CD4-positive, alpha-beta T cell treated with Interleukin-21 for 1 hour (primary cell): Measurements from ENCODE around the gene TPRX1.
"Not testable (repeated sequence)": the region's sequence is repeated elsewhere in the genome, so short reads cannot be mapped to it uniquely, and the experiment has no call there.

Source experiments
- DNase-seq: peaks from one replicate; pipeline ENCODE4 v3.0.0-alpha.2; 2020

Gene TPRX1

DNA sequence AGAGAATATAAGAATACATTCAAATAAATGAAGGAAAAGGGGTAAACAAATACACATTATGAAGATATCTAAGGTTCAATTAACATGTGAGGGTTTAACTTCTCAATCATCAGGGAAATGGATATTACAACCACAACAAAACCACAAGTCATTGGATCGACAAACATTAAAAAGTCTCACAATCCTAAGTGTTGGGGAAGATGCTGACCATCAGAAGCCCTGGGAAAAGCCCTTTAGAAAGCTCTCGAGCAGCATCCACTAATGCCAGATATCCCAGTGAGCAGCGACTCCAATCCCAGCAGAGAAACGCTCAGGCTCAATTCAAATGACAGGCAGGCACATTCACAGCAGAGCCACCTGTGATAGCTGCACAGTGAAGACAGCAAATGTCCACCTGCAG is 3.1 kb downstream of the TPRX1 start:
- no peak for DNase-seq

GRCh38 chr19:47798904-47799266 is 5.5 kb downstream of the TPRX1 start:
- no peak for DNase-seq

DNA sequence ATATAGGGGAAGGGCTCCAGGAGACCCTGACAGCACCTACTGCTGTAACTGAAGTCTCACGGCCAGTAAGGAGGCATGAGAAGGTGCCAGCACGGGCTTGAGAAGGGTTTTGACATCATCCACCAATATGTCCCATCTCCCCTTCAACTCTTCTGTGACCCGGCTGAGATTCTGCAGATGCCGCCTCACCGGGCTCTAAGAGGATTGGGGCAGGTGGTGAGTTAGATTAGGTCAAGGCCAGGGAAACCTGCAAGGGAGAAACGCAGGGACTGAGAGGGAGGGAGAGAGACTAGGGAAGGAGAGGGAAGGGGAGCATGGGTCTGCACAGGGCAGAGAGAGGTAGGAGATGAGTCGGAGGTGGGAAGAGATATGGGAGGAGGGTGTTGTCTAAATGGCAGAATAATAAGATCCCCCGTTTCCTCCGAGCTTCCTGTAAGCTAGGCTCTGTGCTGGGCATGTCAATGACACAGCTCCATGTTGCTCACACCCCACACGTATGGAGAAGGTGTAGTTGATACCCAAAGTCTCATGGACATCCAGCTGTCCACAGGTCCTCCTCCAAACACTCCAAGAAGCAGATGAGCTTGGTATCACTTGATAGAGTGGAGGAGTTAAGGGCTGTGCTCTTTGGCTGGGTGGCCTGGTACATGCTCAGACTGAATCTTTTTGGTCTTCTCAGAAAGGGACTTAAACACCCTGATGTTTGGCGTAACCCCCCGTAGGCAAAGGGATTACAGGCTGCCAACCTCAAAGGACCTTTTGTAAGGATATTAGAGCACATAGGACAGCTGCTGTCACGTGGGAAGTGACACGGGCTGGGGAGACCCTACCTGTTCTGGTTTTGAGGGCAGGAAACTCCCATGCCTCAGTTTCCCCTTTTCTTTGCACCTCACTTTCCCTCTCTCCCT is 6.1 kb downstream of the TPRX1 start:
- no peak for DNase-seq

DNA sequence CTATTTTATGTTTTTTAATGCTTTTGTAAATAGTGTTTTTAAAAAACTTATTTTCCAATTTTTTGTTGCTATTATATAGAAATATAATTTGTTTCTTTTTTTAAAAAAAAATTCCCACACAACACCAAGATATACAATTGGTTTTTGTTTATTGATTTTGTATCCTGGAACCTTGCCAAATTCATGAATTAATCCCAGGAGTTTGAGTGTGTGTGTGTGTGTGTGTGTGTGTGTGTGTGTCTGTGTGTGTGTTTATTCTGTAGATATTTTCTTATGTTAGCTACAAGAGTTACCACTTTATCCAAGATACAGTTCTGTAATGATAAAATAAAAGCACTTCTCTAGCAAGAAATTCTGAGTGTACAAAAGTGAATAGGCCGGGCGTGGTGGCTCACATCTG is 7.6 kb downstream of the TPRX1 start:
- DNase-seq, result no peak

DNA sequence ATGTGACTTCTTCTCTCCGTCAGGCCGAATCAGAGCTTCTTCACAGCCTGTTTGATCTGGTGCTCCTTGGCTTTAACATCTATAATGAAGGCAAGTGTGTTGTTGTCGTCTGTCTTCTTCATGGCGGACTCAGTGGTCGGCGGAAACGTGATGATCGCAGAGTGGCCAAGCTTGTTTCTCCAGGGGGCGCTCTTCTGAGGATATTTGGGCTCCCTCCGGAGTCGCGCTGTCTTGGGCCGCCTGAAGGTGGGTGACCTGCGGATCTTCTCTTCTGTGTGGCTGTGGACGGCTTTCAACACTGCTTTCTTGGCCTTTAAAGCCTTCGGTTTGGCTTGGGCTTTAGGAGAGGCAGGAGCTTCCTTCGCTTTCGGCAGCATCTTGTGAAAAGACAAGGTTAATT is 9.8 kb downstream of the TPRX1 start:
- no peak for DNase-seq

DNA sequence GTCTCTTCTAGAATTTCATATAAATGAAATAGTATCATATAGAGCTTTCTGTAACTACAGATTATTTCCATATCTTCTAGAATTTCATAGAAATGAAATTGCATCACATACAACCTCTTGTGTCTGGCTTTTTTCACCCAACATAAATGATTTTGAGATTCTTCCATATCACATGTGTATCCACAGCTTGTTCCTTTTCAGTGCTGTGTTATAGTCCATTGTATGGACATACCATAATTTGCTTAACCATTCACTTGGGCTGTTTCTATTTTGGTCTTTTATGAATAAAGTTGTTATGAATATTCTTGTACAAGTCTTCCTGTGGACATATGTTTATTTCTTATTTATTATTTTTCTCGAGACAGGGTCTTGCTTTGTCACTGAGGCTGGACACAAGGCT is 11.7 kb downstream of the TPRX1 start:
- no peak for DNase-seq

- DNase-seq, result peak; percentile 78
These were observed 13.9 kb downstream of the TPRX1 start for GRCh38 chr19:47790398-47790814.

GRCh38 chr19:47789811-47790210 is 14.5 kb downstream of the TPRX1 start:
- not testable (repeated sequence) for DNase-seq

- not testable (repeated sequence) for DNase-seq
These were observed 17.0 kb downstream of the TPRX1 start for GRCh38 chr19:47787307-47787706.

GRCh38 chr19:47786566-47786965 is 17.8 kb downstream of the TPRX1 start:
- no peak for DNase-seq

DNA sequence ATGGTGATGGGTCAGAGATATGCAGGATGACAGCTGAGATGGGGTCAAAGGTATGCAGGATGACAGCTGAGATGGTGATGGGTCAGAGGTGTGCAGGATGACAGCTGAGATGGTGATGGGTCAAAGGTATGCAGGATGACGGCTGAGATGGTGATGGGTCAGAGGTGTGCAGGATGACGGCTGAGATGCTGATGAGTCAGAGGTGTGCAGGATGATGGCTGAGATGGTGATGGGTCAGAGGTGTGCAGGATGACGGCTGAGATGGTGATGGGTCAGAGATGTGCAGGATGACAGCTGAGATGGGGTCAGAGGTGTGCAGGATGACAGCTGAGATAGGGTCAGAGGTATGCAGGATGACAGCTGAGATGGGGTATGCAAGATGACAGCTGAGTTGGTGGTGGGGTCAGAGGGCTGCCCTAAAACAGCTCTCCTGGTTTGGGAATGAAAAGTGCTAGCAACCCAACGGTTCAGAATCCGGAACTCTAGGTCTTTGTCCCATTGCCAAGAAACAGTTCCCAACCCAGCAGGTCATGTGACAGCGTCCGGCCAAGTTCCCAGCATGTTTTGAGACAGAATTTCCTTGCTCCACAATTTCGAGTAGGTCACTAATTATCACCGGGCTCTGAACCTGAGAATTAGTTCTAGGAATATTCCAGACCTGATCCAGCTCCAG is 22.6 kb downstream of the TPRX1 start:
- no peak for DNase-seq

GRCh38 chr19:47780215-47780551 is 24.2 kb downstream of the TPRX1 start:
- DNase-seq, result no peak

- no peak for DNase-seq
These were observed 24.7 kb downstream of the TPRX1 start for GRCh38 chr19:47779524-47780214.

- DNase-seq, result peak; percentile 22
These were observed 25.4 kb downstream of the TPRX1 start for GRCh38 chr19:47778954-47779351.

DNA sequence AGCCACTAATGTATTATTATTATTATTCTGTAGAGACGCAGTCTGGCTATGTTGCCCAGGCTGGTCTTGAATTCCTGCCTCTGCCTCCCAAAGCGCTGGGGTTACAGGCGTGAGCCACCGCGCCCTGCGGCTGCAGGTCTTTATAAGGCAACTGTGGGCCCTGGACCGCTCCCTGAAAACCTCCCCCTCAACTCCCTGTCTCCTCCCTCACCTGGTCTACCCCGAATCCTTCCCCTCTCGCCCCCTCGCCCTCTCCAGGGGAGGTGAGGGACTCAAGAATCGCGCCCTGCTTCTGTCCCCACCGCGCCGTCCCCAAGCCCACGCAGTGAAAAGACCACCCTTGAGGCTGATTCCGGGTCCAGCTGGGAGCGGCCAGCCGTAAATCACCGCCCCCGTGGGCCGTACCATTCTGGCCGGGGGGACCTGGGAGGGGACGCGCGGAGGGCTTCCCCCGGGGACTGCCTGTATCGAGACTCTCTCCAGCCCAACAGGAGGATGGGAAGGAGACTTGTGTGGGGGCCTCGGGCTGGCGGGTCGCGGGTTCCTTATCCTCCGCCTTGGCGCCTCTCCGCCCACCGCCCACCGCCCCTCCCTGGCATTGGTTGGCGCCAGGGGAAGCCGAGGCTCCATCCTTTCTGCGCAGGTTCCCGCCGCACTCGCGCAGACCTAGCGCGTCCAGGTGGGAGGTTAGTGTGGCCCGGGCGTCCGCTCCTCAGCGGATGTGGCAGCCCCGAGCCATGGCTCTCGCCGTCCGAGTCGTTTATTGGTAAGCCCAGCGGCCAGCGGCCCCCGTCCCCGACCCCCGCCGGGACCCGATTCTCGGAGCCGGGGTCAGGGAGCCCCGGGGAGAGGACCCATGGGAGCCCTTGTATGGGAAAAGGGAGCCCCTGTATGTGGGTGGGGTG is 26.1 kb downstream of the TPRX1 start, which contains the start of gene SELENOW:
TSS of gene SELENOW (plus strand) at position 655 of the 905 bp plus-strand sequence. CDS start at position 738, 83 bp downstream.
- DNase-seq, result peak; percentile 85

DNA sequence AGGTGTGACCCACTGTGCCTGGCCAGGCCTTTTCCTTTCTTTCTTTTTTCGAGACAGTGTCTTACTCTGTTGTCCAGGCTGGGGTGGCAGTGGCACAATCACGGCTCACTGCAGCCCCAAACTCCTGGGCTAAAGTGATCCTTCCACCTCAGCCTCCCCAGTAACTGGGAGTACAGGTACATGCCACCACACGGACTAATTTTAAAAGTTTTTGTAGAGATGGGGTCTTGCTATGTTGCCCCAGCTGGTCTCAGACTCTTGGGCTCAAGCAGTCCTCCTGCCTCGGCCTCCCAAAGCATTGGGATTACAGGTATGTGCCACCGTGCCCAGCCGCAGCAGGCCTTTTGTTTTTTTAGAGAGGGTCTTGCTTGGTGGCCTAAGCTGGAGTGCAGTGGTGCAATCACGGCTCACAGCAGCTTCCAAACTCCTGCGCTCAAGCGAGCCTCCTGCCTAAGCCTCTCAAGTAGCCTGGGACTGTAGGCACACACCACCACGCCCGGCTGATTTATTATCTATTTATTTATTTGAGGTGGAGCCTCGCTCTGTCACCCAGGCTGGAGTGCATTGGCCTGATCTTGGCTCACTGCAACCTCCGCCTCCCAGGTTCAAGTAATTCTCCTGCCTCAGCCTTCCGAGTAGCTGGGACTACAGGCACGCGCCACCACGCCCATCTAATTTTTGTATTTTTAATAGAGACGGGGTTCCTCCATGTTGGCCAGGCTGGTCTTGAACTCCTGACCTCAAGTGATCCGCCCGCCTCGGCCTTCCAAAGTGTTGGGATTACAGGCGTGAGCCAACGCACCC is 26.9 kb downstream of the TPRX1 start:
- DNase-seq, result not testable (repeated sequence)

- DNase-seq, result no peak
These were observed 27.8 kb downstream of the TPRX1 start for GRCh38 chr19:47776568-47776967.

DNA sequence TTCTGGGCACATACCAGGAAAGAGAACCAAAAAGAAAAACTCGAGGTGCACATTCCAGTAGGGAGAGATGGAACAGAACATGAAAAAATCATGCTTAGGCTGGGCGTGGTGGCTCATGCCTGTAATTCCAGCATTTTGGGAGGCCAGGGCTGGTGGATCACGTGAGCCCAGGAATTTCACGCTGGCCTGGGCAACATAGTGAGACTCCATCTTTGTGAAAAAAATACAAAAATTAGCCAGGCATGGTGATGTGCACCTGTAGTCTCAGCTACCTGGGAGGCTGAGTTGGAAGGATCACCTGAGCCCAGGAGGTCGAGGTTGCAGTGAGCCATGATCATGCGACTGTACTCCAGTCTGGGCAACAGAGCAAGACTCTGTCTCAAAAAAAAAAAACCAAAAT is 33.1 kb downstream of the TPRX1 start:
- DNase-seq, result not testable (repeated sequence)

DNA sequence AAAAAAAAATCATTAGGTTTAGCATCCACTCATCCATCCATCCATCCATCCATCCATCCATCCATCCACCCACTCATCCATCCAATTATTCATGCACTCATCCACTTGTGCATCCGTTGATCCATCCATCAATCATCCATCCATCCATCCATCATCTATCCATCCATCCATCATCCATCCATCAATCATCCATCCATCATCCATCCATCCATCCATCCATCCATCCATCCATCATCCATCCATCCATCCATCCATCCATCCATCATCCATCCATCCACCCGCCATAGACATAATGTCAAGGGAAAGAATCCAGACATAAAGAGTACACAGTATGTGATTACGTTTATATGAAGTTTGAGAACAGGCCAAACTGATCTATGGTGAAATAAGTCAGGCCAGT is 34.8 kb downstream of the TPRX1 start:
- DNase-seq, result no peak

GRCh38 chr19:47768604-47769003 is 35.7 kb downstream of the TPRX1 start:
- no peak for DNase-seq

- DNase-seq, result no peak
These were observed 37.0 kb downstream of the TPRX1 start for GRCh38 chr19:47767349-47767748.

- DNase-seq, result no peak
These were observed 37.7 kb downstream of the TPRX1 start for GRCh38 chr19:47766670-47767069.
